Smooth muscle cell (in vitro differentiated cells): ENCODE results near the gene C4orf50. TPM values are rescaled to one million over a fixed set of nuclear protein-coding genes. Genes with fewer than 3 reads are reported as not detected.

Experiments
- DNase-seq: peaks from one replicate; lab custom pipeline; 2025; ENCODE audit not compliant: unreplicated experiment; lab: John Stamatoyannopoulos, UW
- H2AFZ ChIP-seq: fragments of 200-600 bp; sonication (generic); 2 replicates; pipeline ENCODE4 v1.6.0; 2016; ENCODE audit warnings: antibody characterized with exemption, low read depth, mild to moderate bottlenecking
- H3F3A ChIP-seq: fragments of 200-600 bp; sonication (generic); 2 replicates; pipeline ENCODE4 v1.6.0; 2017; ENCODE audit warnings: antibody characterized with exemption, low read depth
- H3K27ac ChIP-seq: fragments of 200-600 bp; sonication (generic); 2 replicates; pipeline ENCODE4 v1.5.1; 2016; ENCODE audit warnings: low read depth, mild to moderate bottlenecking
- H3K27me3 ChIP-seq: fragments of 200-600 bp; sonication (generic); 2 replicates; pipeline ENCODE4 v1.6.1; 2016; ENCODE audit warnings: low read depth, mild to moderate bottlenecking
- H3K36me3 ChIP-seq: fragments of 200-600 bp; sonication (generic); 2 replicates; pipeline ENCODE4 v1.5.1; 2016; ENCODE audit warnings: low read depth
- H3K4me1 ChIP-seq: fragments of 200-600 bp; sonication (generic); 2 replicates; pipeline ENCODE4 v1.5.1; 2016; ENCODE audit warnings: low read depth
- H3K4me2 ChIP-seq: fragments of 200-600 bp; sonication (generic); 2 replicates; pipeline ENCODE4 v1.6.0; 2016; ENCODE audit warnings: mild to moderate bottlenecking
- H3K4me3 ChIP-seq: fragments of 200-600 bp; sonication (generic); 2 replicates; pipeline ENCODE4 v1.5.1; 2016; ENCODE audit warnings: mild to moderate bottlenecking
- H3K79me2 ChIP-seq: fragments of 200-600 bp; sonication (generic); 2 replicates; pipeline ENCODE4 v1.6.0; 2016; ENCODE audit warnings: low read depth, mild to moderate bottlenecking
- H3K9ac ChIP-seq: fragments of 200-600 bp; sonication (generic); 2 replicates; pipeline ENCODE4 v1.6.0; 2016; ENCODE audit warnings: low read depth
- H3K9me3 ChIP-seq: fragments of 200-600 bp; sonication (generic); replicated peaks from 2 replicates; pipeline ENCODE4 v1.5.1; 2016; ENCODE audit warnings: low read depth
- H4K20me1 ChIP-seq: fragments of 200-600 bp; sonication (generic); 2 replicates; pipeline ENCODE4 v1.6.0; 2016; ENCODE audit warnings: low read depth
- WGBS: methylation state at CpG from one replicate; pipeline ENCODE4 v1.1.7; 2016; ENCODE audit warnings: low lambda C conversion rate; 5-methylcytosine and 5-hydroxymethylcytosine counted together
- polyA plus RNA-seq: library from polyadenylated mRNA; unstranded; fragments of >200 nt; fragmentation: Nextera tagmentation; extraction: Ambion mirVana; gene quantifications from 2 replicates; pipeline ENCODE4 v1.2.1, GENCODE V29; 2016
- total RNA-seq: library from RNA; depleted of rRNA; stranded (reverse); fragments of >200 nt; gene quantifications from 2 replicates; pipeline ENCODE4 v1.2.3, GENCODE V29; 2014
- TF ChIP-seq, protein P1 (sequence below): fragments of 200-600 bp; sonication (generic); IDR thresholded peaks from 2 replicates; pipeline ENCODE4 v1.5.1; 2017; ENCODE audit warnings: borderline replicate concordance, mild to moderate bottlenecking, antibody characterized with exemption; ENCODE audit not compliant: insufficient read depth, poor library complexity, severe bottlenecking

C4orf50 gene
- total and polyA plus RNA-seq, 2 experiments from 2014 or later, result not detected

DNA sequence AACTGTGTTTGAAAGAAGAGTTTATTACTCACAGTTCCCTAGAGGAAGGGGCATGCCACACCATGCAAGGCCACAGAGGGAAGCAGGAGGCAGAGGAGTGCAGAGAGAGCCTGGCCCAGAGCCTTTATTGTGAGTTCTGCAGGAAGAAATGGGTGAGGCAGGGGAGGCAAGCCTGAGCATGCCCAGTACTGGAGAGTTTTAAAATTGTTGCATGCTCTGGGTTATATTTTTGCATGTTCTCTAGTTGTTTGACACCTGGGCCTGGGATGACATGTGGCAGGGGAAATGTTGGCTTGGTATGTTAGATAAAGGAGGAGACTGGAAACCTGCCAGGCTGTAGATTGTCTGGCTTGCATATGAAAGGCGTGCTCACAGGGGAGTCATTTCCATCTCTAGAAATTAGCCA lies 105.6 kb downstream of the C4orf50 start:
- no peak overlapping the region for H2AFZ ChIP-seq
- H4K20me1 ChIP-seq, result no peaks in the 10 kb centered on the region
- H3K9ac ChIP-seq, result no peak overlapping the region
- H3K36me3 ChIP-seq, result no peaks in the 10 kb centered on the region
- H3K79me2 ChIP-seq, result no peaks in the 10 kb centered on the region
- no peak overlapping the region for H3K27ac ChIP-seq
- DNase-seq, result no peak
- TF ChIP-seq, protein P1, sequence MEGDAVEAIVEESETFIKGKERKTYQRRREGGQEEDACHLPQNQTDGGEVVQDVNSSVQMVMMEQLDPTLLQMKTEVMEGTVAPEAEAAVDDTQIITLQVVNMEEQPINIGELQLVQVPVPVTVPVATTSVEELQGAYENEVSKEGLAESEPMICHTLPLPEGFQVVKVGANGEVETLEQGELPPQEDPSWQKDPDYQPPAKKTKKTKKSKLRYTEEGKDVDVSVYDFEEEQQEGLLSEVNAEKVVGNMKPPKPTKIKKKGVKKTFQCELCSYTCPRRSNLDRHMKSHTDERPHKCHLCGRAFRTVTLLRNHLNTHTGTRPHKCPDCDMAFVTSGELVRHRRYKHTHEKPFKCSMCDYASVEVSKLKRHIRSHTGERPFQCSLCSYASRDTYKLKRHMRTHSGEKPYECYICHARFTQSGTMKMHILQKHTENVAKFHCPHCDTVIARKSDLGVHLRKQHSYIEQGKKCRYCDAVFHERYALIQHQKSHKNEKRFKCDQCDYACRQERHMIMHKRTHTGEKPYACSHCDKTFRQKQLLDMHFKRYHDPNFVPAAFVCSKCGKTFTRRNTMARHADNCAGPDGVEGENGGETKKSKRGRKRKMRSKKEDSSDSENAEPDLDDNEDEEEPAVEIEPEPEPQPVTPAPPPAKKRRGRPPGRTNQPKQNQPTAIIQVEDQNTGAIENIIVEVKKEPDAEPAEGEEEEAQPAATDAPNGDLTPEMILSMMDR, result no peak
- H3K4me1 ChIP-seq, result no peaks in the 10 kb centered on the region
- no peaks in the 10 kb centered on the region for H3K9me3 ChIP-seq
- H3F3A ChIP-seq, result no peaks in the 10 kb centered on the region
- H3K27me3 ChIP-seq, result no peaks in the 10 kb centered on the region
- WGBS, result 100% methylated on average over 1 of the region's 1 CpG
- H3K4me3 ChIP-seq, result no peak overlapping the region
- H3K4me2 ChIP-seq, result no peak overlapping the region

DNA sequence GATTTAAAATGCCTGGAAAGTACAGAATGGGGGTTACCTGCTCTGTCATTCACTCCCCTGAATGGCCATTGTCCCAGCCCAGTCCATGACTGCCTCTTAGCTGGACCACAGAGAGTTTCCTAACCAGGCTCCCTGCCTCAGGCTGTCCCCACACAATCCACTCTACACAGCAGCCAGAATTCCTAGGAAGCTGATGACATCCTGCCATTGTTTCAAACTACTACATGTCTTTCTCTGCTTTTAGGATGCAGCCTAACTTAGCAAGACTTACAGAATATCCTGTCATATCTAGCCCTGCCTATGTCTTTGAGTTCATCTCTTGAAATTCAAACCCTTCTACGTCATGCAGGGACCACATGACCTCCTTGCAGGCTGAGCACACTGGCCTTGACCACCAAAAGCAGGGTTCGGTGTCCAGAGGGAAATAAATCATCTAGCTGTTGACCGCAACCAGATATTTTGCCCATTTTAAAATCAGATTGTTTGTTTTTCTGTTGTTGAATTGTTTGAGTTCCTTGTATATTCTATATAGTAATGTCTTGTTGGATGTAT lies 109.3 kb downstream of the C4orf50 start:
- H3K9me3 ChIP-seq, result no peaks in the 10 kb centered on the region
- H3K4me3 ChIP-seq, result no peak overlapping the region
- H3F3A ChIP-seq, result no peaks in the 10 kb centered on the region
- H3K27ac ChIP-seq, result no peak overlapping the region
- H3K27me3 ChIP-seq, result peaks cover 25% of the 10 kb centered on the region
- no peaks in the 10 kb centered on the region for H4K20me1 ChIP-seq
- H3K4me1 ChIP-seq, result peaks cover 11% of the 10 kb centered on the region
- no peak overlapping the region for H3K9ac ChIP-seq
- WGBS, result 81% methylated on average over 3 of the region's 3 CpGs
- no peaks in the 10 kb centered on the region for H3K36me3 ChIP-seq
- no peak overlapping the region for H3K4me2 ChIP-seq
- TF ChIP-seq, protein P1, result no peak
- no peak for DNase-seq
- no peaks in the 10 kb centered on the region for H3K79me2 ChIP-seq
- no peak overlapping the region for H2AFZ ChIP-seq

DNA sequence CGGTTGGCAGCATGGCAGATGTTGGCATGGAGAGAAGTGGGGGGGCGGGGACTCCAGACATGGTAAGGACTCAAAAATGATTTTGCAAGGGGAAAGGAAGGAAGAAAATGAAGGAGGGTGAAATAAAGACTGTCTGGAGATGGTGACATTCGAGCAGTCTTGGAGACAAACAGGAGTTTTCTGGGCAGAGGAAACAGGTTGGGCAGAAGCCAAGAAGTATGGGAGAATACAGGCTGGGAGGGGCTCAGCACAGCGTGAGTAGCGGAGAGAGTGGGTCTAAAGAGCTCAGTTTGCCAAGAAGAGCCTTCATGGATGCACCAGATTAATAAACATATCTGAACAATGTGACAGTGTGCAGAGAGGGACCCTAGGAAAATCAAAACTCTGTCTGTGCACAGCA lies 112.0 kb downstream of the C4orf50 start:
- DNase-seq, result no peak
- Histone ChIP-seq H3K9me3 (no peaks in the 10 kb centered on the region), H3K9ac (no peak overlapping the region), H3K27me3 (peaks cover 26% of the 10 kb centered on the region), H3K79me2 (no peaks in the 10 kb centered on the region), H3K4me1 (peaks cover 11% of the 10 kb centered on the region), H3K36me3 (no peaks in the 10 kb centered on the region), H3K27ac (no peak overlapping the region), H3F3A (no peaks in the 10 kb centered on the region), H2AFZ (no peak overlapping the region), H4K20me1 (no peaks in the 10 kb centered on the region), H3K4me3 (no peak overlapping the region), H3K4me2 (no peak overlapping the region)
- WGBS, result 35% methylated on average over 5 of the region's 5 CpGs
- TF ChIP-seq, protein P1, result no peak

DNA sequence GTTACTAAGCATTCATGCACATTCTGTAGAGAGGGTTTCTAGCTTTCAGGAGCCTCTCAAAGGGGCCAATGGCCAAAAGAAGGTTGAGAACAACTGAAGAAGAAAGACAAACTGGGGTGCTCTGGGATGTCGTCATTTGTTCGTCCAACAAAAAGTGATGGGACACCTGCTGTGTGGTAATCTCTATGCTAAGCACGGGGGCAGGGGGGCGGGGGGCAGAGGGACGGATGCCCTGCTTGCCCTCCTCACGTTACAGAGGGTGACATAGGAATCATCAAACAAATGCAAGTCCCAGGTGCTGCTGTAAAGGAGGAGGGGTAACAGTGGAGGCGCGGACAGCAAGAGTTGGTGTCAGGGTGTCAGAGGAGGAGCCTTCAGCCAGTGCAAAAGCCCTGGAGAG lies 112.5 kb downstream of the C4orf50 start:
- Histone ChIP-seq H3K27ac (no peak overlapping the region), H3K9ac (no peak overlapping the region), H4K20me1 (no peaks in the 10 kb centered on the region), H3K9me3 (no peaks in the 10 kb centered on the region), H3K4me1 (peaks cover 11% of the 10 kb centered on the region), H3K79me2 (no peaks in the 10 kb centered on the region), H3K27me3 (peaks cover 31% of the 10 kb centered on the region), H2AFZ (no peak overlapping the region), H3K4me3 (no peak overlapping the region), H3F3A (no peaks in the 10 kb centered on the region), H3K4me2 (no peak overlapping the region), H3K36me3 (no peaks in the 10 kb centered on the region)
- DNase-seq, result no peak
- TF ChIP-seq, protein P1, result no peak
- 17% methylated on average over 8 of the region's 8 CpGs for WGBS
